Erythroblast (primary cell): ENCODE data around the gene GPR173.

ENCODE experiments used
- DNase-seq, 2 experiments: peaks; one replicate each; lab custom pipeline; 2025; lab: John Stamatoyannopoulos, UW
- GATA1 ChIP-seq: IDR thresholded peaks from 2 replicates; pipeline ENCODE4 v1.6.1; 2011; ENCODE audit warnings: low read depth, mild to moderate bottlenecking, control low read depth, low read length, moderate library complexity
- POLR2A ChIP-seq: IDR thresholded peaks from 2 replicates; pipeline ENCODE4 v1.6.1; 2011; ENCODE audit warnings: mild to moderate bottlenecking, low read length

The GPR173 gene, protein sequence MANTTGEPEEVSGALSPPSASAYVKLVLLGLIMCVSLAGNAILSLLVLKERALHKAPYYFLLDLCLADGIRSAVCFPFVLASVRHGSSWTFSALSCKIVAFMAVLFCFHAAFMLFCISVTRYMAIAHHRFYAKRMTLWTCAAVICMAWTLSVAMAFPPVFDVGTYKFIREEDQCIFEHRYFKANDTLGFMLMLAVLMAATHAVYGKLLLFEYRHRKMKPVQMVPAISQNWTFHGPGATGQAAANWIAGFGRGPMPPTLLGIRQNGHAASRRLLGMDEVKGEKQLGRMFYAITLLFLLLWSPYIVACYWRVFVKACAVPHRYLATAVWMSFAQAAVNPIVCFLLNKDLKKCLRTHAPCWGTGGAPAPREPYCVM

DNA sequence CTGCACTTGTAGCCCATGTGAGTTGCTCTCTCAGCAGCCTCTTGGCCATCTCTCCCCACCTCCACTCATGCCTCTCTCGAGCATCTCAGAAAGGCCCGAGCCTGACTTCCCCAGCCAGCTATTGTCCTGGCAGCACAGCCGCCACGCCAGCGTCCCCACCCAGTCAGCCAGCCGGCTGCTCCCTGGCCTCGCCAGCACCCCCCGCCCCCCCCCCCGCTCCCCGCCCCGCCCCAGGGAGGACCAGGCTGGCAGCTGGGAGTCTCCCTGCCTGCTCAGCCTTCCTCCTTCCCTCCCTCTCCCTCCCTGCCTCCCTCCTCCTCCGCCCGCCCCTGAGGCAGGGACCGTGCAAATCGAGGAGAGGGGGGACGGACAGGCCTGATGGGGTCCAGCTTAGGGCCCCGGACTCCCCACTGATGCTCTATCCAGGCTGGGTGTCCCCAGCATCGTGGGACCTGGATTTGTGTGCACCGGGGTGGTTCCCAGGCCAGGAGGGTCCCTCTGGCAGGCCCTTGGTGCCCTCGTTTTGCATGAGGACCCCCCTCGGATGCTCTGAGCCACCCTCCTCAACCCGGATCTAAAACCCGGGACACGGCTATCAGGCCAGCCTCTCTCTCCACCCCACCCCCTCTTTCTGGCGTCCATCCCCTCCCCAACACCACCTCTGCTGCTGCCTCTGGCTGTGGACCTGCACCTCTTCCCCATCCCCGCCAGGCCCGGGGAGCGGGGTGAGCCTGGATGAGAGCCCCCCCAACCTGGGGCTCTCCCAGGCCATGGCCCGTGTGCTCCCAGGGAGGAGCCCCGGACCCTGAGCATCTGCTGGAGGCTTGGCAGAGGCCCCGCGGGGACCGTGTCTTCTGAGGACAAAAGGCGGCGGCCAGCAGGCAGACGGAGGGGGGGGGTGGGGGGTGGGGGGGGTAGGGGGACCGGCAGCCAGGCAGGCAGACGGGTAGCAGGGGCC, at the start of gene GPR173:
GPR173 (plus strand) TSS at position 621 of the 958 bp plus-strand sequence. CDS start 27,833 bp downstream, outside the sequence.
- DNase-seq = no peak

DNA sequence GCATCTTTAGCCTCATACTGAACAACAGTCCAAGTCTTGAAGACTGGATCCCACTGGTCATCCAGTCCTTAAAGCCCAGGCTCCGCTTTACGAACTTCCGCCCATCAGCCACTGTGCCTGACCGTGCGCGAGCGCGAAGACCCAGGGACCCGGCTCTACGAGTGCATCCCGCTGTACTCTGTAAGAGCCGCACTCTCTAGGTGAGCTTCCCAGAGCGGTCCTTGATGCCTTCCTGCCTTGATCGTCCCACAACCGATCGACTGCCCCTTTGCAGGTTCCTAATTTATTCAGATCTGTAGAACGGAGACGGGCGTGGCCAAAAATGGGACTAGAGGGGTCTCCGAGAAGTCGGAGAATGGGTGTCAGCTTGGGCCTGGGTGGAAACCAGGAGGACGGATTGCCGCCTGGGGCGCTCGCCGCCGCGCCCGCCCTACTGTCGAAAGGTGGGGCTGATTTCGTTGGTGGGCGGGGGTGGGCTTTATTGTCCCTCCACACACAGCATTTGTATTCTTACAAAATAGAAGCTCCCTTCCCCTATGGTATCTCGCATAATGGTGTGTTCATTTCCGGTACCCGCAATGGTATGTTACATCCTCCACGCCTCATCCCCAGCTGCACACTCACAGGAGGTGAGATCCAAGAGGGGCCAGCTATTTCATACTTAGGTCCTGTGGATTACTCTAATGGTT, 48.0 kb upstream of the GPR173 start:
- no peak for DNase-seq
- no peak for TF ChIP-seq GATA1
- TF ChIP-seq POLR2A = no peak

More for the DNA sequence above, at the start of gene GPR173:
- no peak for TF ChIP-seq POLR2A
- no peak for TF ChIP-seq GATA1

DNA sequence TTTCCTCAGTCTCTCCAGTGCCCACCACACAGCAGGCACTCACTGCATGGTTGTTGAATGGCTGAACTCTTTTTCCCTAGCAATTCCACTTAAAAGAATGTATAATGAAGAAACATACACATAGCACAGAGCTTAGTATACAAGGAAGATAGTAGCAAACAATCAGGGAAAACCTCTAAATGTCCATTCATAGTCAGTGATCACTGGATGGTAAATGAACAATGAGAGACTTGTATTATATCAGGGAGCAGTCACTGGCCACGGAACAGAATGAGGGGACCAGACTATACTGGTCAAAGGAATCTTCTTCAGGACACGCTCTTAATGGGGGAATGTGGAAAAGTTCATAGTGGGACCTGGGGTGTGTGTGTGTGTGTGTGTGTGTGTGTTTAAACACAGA, 46.6 kb upstream of the GPR173 start:
- TF ChIP-seq POLR2A = no peak
- no peak for TF ChIP-seq GATA1
- no peak for DNase-seq

DNA sequence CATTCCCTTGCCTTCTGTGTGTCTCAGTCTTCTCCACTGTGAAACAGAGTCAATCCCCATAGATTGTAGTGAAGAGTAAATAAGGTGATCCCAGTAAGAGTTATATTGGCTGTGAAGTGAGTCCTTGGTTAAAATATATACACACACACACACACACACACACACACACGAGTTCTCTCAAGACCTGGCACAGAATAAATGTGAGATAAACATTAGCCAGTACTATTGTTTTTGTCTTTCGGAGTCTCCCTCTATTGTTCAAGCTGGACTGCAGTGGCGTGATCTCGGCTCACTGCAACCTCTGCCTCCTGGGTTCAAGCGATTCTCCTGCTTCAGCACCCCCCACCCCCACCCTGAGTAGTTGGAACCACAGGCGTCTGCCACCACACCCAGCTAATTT, 45.5 kb upstream of the GPR173 start:
- no peak for DNase-seq
- no peak for TF ChIP-seq GATA1
- no peak for TF ChIP-seq POLR2A

DNA sequence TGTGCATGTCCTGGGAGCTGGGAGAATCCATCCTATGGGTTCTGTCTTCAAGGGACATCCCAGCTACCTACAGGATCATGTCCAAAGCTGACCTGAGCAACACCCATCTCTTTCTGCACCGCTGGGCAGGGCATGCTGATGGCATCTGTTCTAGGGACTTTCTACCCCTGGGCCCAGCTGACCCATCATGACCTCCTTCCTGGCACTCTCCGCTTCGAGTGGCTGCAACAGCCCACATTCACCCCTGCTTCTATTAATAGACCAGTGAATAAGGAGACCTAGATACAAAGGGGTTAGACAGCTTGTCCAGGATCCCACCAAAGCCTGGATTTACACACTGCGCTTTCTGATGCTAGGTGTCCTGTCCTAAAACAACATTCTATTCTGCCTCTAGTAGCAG, 44.6 kb upstream of the GPR173 start:
- no peak for DNase-seq
- no peak for TF ChIP-seq GATA1
- TF ChIP-seq POLR2A = no peak

DNA sequence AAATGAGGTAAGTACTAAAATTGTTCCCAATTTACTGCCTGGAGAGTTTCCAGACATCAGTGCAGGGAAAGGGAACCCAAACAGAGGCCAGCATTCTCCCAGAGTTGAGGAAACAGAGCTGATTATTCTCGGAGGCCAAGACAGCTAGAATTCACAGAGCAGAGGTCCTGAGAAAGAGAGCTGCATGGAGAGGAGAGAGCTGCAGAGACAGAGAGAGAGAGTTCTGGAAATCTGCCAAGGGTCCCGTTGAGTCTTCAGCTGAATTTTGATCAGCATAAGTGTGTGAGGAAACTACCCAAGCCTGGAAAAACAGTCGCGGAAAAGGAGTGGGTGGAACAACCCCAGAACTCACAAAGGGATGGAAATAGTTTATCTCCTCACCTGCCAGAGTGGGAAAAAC, 43.8 kb upstream of the GPR173 start:
- no peak for DNase-seq
- TF ChIP-seq GATA1 (no peak), POLR2A (no peak)

DNA sequence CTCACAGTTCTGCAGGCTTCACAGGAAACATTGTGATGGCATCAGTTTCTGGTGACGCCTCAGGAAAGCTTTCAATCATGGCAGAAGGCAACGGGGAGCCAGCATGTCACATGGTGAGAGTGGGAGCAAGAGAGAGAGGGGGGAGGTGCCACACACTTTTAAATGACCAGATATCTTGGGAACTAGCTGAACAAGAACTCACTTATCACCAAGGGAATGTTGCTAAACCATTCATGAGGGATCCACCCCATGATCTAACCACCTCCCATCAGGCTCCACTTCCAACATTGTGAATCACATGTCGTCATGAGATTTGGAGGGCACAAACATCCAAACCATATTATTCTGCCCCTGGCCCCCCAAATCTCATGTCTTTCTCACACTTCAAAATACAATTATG, 43.3 kb upstream of the GPR173 start:
- no peak for TF ChIP-seq POLR2A
- no peak for TF ChIP-seq GATA1
- DNase-seq = no peak

DNA sequence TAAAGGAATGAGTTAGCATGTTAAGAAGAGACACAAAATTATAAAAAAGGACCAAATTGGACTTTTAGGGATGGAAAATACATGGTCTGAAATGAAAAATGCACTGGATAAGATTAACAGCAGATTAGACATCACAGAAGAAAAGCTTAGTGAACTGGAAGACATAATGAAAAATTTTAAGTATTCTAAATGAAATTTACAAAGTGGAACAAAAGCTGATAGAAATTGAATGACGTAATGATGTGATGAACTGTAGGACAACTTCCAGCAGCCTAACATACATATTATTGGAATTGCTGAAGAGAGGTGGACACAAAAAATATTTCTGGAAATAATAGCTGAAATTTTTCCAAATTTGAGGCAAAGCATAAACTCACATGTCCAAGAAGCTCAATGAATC, 39.6 kb upstream of the GPR173 start:
- DNase-seq = no peak
- TF ChIP-seq POLR2A = no peak
- TF ChIP-seq GATA1 = no peak

DNA sequence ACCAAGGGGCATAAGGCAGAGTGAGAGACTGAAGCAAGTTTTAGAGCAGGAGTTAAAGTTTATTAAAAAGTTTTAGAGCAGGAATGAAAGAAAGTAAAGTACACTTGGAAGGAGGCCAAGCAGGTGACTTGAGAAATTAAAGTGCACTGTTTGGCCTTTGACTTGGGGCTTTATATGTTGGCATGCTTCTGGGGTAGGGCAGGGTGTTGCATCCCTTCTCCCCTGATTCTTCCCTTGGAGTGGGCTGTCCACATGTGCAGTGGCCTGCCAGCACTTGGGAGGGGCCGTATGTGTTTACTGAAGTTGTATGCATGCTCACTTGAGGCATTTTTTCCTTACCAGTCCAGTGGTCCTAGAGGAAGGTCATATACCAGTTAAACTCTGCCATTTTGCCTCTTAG, 35.3 kb upstream of the GPR173 start:
- TF ChIP-seq GATA1 (no peak), POLR2A (no peak)
- DNase-seq = no peak

DNA sequence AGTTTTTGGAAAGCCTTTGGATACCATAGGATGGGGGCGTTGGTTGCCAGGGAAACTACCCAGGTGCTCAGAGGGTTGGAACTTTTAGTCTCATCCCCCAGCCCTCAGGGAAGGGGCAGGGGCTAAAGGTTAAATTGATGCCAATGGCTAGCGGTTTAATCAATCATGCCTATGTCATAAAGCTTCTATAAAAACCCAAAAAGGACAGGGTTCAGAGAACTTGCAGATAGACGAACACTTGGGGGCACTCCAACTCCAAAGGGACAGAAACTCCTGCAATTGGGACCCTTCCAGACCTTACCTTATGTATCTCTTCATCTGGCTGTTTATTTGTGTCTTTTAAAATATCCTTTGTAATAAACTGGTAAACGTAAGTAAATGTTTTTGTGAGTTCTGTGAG, 30.0 kb upstream of the GPR173 start:
- peak; percentile 3 to 7 for DNase-seq
- TF ChIP-seq GATA1 (no peak), POLR2A (no peak)

DNA sequence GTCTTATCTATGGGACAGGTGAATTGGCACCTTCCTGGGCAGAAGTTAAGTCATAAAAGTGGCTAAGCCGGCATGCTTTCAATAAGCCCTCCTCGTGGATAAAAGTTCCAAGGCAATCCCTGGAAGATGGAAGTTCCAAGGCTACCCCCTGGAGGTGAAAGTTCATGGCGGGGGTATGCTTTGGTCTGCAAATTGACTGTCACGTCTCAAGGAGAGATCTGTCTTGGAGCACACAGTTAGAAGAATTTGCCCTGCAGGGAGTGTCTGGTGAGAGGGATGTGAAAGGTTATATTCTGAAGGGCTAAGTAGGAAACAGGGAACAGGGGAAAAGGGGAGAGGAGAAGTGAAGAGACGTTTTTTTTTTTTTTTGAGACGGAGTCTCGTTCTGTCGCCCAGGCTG, 26.2 kb upstream of the GPR173 start:
- TF ChIP-seq GATA1 = no peak
- no peak for TF ChIP-seq POLR2A

DNA sequence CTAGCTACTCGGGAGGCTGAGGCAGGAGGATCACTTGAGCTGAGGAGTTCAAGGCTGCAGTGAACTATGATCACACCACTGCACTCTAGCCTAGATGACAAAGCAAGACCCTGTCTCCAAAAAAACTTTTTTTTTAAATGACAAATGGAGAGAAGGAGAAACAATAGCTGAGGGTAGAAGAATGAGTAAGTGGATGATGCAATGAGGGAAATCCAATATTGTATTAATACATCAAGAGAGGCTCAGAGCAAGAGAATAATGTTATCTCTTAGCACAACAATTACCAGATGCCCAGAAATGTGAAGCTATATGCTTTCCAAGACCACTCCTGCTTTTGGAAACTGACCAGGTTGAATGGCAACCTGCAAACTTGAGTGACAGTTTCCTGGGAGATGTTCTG, 19.9 kb upstream of the GPR173 start:
- DNase-seq = no peak
- TF ChIP-seq GATA1 (no peak), POLR2A (no peak)

More for the DNA sequence above, 26.2 kb upstream of the GPR173 start:
- DNase-seq = no peak

DNA sequence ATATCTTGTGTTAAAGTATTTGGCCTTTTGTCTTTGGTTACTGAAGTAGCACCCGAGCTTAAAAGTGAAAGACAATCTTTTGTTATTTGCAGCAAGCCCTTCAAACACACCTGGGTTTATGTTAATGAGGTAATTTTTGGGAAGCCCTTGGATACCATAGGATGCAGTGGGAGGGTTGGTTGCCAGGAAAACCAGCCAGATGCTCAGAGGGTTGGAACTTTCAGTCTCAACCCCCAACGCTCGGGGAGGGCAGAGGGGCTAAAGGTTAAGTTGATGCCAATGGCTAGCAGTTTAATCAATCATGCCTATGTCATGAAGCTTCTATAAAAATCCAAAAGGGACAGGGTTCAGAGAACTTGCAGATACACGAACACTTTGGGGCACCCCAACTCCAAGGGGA, 17.2 kb upstream of the GPR173 start:
- no peak for TF ChIP-seq GATA1
- TF ChIP-seq POLR2A = no peak

More for the DNA sequence above, 17.2 kb upstream of the GPR173 start:
- no peak for DNase-seq
